ENCODE results near the gene PPIL4.
A peak's percentile ranks its signal among the peaks of the same experiment; 100 is the strongest.

Gene PPIL4

GRCh38 chr6:149545754-149546471 is at the start of gene PPIL4:
Gene PPIL4 (minus strand): TSS chr6:149546043. CDS start chr6:149546005, 38 bp downstream.
- DNase-seq (ENCODE audit: low read depth, low spot score) = peak; percentile 90

- DNase-seq (ENCODE audit: low read depth, low spot score) = no peak
Observed at GRCh38 chr6:149593408-149593807, 47.6 kb upstream of the PPIL4 start.

GRCh38 chr6:149592983-149593382 is 47.1 kb upstream of the PPIL4 start:
- DNase-seq (ENCODE audit: low read depth, low spot score) = no peak

GRCh38 chr6:149586149-149586548 is 40.3 kb upstream of the PPIL4 start:
- DNase-seq (ENCODE audit: low read depth, low spot score) = no peak

GRCh38 chr6:149581349-149581748 is 35.5 kb upstream of the PPIL4 start:
- DNase-seq (ENCODE audit: low read depth, low spot score) = no peak

- DNase-seq (ENCODE audit: low read depth, low spot score) = no peak
Observed at GRCh38 chr6:149580880-149581279, 35.0 kb upstream of the PPIL4 start.

GRCh38 chr6:149567945-149568585 is 22.2 kb upstream of the PPIL4 start:
- DNase-seq (ENCODE audit: low read depth, low spot score) = no peak

- no peak for DNase-seq (ENCODE audit: low read depth, low spot score)
Observed at GRCh38 chr6:149567194-149567586, 21.3 kb upstream of the PPIL4 start.

- no peak for DNase-seq (ENCODE audit: low read depth, low spot score)
Observed at GRCh38 chr6:149566410-149567193, 20.8 kb upstream of the PPIL4 start.

GRCh38 chr6:149565527-149566409 is 19.9 kb upstream of the PPIL4 start, which contains the start of gene GINM1:
Gene GINM1 (plus strand): TSS chr6:149566375. CDS start chr6:149566415, 40 bp downstream.
- DNase-seq (ENCODE audit: low read depth, low spot score) = peak; percentile 89

GRCh38 chr6:149563928-149564325 is 18.1 kb upstream of the PPIL4 start:
- DNase-seq (ENCODE audit: low read depth, low spot score) = no peak

- DNase-seq (ENCODE audit: low read depth, low spot score) = no peak
Observed at GRCh38 chr6:149563203-149563927, 17.5 kb upstream of the PPIL4 start.

- DNase-seq (ENCODE audit: low read depth, low spot score) = no peak
Observed at GRCh38 chr6:149560736-149561135, 14.9 kb upstream of the PPIL4 start.

- no peak for DNase-seq (ENCODE audit: low read depth, low spot score)
Observed at GRCh38 chr6:149559389-149559788, 13.5 kb upstream of the PPIL4 start.

- no peak for DNase-seq (ENCODE audit: low read depth, low spot score)
Observed at GRCh38 chr6:149558029-149558428, 12.2 kb upstream of the PPIL4 start.

- DNase-seq (ENCODE audit: low read depth, low spot score) = no peak
Observed at GRCh38 chr6:149551920-149552319, 6.1 kb upstream of the PPIL4 start.

- no peak for DNase-seq (ENCODE audit: low read depth, low spot score)
Observed at GRCh38 chr6:149545258-149545753, 537 bp downstream of the PPIL4 start.

GRCh38 chr6:149544646-149545257 is 1.1 kb downstream of the PPIL4 start:
- no peak for DNase-seq (ENCODE audit: low read depth, low spot score)

- DNase-seq (ENCODE audit: low read depth, low spot score) = no peak
Observed at GRCh38 chr6:149541139-149541538, 4.7 kb downstream of the PPIL4 start.

- no peak for DNase-seq (ENCODE audit: low read depth, low spot score)
Observed at GRCh38 chr6:149534742-149535141, 11.1 kb downstream of the PPIL4 start.

Measured in activated naive CD8-positive, alpha-beta T cell treated with anti-CD3 and anti-CD28 coated beads, Interleukin-2, amount 50 U/mL, for 16 hours (primary cell).